ENCODE results near the gene TMLHE. TPM values are rescaled to one million over a fixed set of nuclear protein-coding genes. Genes with fewer than 3 reads are reported as not detected.

TMLHE gene
- total and polyA plus RNA-seq, 2 of the 13 experiments (the other 11 are each of a cell fraction or from before 2014, with no cell fraction given): 12.5 to 14.2 TPM

GRCh38 chrX:155612312-155613224 is at the start of gene TMLHE, which contains the start of gene SPRY3 (continued):
- TF ChIP-seq, protein P1, sequence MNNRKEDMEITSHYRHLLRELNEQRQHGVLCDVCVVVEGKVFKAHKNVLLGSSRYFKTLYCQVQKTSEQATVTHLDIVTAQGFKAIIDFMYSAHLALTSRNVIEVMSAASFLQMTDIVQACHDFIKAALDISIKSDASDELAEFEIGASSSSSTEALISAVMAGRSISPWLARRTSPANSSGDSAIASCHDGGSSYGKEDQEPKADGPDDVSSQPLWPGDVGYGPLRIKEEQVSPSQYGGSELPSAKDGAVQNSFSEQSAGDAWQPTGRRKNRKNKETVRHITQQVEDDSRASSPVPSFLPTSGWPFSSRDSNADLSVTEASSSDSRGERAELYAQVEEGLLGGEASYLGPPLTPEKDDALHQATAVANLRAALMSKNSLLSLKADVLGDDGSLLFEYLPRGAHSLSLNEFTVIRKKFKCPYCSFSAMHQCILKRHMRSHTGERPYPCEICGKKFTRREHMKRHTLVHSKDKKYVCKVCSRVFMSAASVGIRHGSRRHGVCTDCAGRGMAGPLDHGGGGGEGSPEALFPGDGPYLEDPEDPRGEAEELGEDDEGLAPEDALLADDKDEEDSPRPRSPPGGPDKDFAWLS (CRISPR knock-in tag; IDR thresholded peaks at IDR 0.05; ENCODE audit: borderline replicate concordance): no peak
- TF ChIP-seq, protein P2, sequence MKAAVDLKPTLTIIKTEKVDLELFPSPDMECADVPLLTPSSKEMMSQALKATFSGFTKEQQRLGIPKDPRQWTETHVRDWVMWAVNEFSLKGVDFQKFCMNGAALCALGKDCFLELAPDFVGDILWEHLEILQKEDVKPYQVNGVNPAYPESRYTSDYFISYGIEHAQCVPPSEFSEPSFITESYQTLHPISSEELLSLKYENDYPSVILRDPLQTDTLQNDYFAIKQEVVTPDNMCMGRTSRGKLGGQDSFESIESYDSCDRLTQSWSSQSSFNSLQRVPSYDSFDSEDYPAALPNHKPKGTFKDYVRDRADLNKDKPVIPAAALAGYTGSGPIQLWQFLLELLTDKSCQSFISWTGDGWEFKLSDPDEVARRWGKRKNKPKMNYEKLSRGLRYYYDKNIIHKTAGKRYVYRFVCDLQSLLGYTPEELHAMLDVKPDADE (CRISPR knock-in tag; IDR thresholded peaks at IDR 0.05): no peak
- no peak for TF ChIP-seq ZSCAN31 (CRISPR knock-in tag; IDR thresholded peaks at IDR 0.05; ENCODE audit: low read depth)
- TF ChIP-seq, protein P3, sequence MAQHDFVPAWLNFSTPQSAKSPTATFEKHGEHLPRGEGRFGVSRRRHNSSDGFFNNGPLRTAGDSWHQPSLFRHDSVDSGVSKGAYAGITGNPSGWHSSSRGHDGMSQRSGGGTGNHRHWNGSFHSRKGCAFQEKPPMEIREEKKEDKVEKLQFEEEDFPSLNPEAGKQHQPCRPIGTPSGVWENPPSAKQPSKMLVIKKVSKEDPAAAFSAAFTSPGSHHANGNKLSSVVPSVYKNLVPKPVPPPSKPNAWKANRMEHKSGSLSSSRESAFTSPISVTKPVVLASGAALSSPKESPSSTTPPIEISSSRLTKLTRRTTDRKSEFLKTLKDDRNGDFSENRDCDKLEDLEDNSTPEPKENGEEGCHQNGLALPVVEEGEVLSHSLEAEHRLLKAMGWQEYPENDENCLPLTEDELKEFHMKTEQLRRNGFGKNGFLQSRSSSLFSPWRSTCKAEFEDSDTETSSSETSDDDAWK (CRISPR knock-in tag; IDR thresholded peaks at IDR 0.05): no peak
- no peak for TF ChIP-seq MAFF (IDR thresholded peaks at IDR 0.05; ENCODE audit: low read depth, low read length)
- no peak for TF ChIP-seq RBAK (CRISPR knock-in tag; IDR thresholded peaks at IDR 0.05)
- no peak for TF ChIP-seq CBX1 (IDR thresholded peaks at IDR 0.05; ENCODE audit: low read depth)
- TF ChIP-seq ZNF431 (CRISPR knock-in tag; IDR thresholded peaks at IDR 0.05; ENCODE audit: borderline replicate concordance, low read depth): no peak
- TF ChIP-seq, protein P4, sequence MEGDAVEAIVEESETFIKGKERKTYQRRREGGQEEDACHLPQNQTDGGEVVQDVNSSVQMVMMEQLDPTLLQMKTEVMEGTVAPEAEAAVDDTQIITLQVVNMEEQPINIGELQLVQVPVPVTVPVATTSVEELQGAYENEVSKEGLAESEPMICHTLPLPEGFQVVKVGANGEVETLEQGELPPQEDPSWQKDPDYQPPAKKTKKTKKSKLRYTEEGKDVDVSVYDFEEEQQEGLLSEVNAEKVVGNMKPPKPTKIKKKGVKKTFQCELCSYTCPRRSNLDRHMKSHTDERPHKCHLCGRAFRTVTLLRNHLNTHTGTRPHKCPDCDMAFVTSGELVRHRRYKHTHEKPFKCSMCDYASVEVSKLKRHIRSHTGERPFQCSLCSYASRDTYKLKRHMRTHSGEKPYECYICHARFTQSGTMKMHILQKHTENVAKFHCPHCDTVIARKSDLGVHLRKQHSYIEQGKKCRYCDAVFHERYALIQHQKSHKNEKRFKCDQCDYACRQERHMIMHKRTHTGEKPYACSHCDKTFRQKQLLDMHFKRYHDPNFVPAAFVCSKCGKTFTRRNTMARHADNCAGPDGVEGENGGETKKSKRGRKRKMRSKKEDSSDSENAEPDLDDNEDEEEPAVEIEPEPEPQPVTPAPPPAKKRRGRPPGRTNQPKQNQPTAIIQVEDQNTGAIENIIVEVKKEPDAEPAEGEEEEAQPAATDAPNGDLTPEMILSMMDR (CRISPR knock-in tag; IDR thresholded peaks at IDR 0.05): no peak
- no peak for TF ChIP-seq KDM4B (CRISPR knock-in tag; IDR thresholded peaks at IDR 0.05)
- TF ChIP-seq TAF1 (CRISPR knock-in tag; IDR thresholded peaks at IDR 0.05): peak; percentile 61
- no peak for TF ChIP-seq ZNF614 (CRISPR knock-in tag; IDR thresholded peaks at IDR 0.05; ENCODE audit: borderline replicate concordance)
- no peak for TF ChIP-seq ZNF256 (CRISPR knock-in tag; conservative IDR thresholded peaks at IDR 0.05)
- peak; percentile 42; the same call in 1 of the 2 replicates for TF ChIP-seq ZNF501 (CRISPR knock-in tag; IDR thresholded peaks at IDR 0.05)
- no peak for TF ChIP-seq BRCA1 (CRISPR knock-in tag; IDR thresholded peaks at IDR 0.05)
- TF ChIP-seq, protein P5, sequence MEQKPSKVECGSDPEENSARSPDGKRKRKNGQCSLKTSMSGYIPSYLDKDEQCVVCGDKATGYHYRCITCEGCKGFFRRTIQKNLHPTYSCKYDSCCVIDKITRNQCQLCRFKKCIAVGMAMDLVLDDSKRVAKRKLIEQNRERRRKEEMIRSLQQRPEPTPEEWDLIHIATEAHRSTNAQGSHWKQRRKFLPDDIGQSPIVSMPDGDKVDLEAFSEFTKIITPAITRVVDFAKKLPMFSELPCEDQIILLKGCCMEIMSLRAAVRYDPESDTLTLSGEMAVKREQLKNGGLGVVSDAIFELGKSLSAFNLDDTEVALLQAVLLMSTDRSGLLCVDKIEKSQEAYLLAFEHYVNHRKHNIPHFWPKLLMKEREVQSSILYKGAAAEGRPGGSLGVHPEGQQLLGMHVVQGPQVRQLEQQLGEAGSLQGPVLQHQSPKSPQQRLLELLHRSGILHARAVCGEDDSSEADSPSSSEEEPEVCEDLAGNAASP (CRISPR knock-in tag; IDR thresholded peaks at IDR 0.05; ENCODE audit: borderline replicate concordance): no peak
- TF ChIP-seq RARG (CRISPR knock-in tag; IDR thresholded peaks at IDR 0.05; ENCODE audit: low read depth): no peak
- no peak for TF ChIP-seq ZNF703 (CRISPR knock-in tag; IDR thresholded peaks at IDR 0.05; ENCODE audit: borderline replicate concordance)
- TF ChIP-seq HINFP (CRISPR knock-in tag; IDR thresholded peaks at IDR 0.05; ENCODE audit: low read depth): no peak
